CD4-positive, alpha-beta T cell (primary cell): ENCODE data around the gene MEI1. TPM values are rescaled to one million over a fixed set of nuclear protein-coding genes. Genes with fewer than 3 reads are reported as not detected.

Source experiments
- ATAC-seq: fragments of 200-7000 bp; cut with Tn5 transposase; one replicate; pipeline ENCODE4 v1.10.0; 2022; ENCODE audit warnings: mild to moderate bottlenecking; ENCODE audit not compliant: poor library complexity
- CTCF ChIA-PET: fragments of 350-600 bp; sonication (Branson Sonifier 250); formaldehyde crosslinking; loops from one replicate; lab custom pipeline; 2021; ENCODE audit warnings: antibody characterized with exemption, inconsistent platforms; lab: Charles Lee
- POLR2A ChIA-PET: fragments of 350-600 bp; sonication (Branson Sonifier 250); formaldehyde crosslinking; loops from one replicate; lab custom pipeline; 2021; ENCODE audit warnings: antibody characterized with exemption, inconsistent platforms; lab: Charles Lee
- DNase-seq, 14 experiments: peaks; one replicate each; pipeline ENCODE4 v3.0.0-alpha.2; 2013 to 2020; ENCODE audit warnings: mixed read lengths in 2 of 14
- H3K27ac ChIP-seq, 2 donors: one replicate each; pipeline versions ENCODE4 v1.5.1 to v1.7.0; 2013; ENCODE audit warnings: low read length in 2 of 2, low read depth in 1 of 2, mild to moderate bottlenecking in 1 of 2
- H3K27me3 ChIP-seq, 2 experiments: 1 replicate in 1 of 2; 2 replicates in 1 of 2; pipeline versions ENCODE4 v1.6.1 to v1.7.0; 2013; ENCODE audit warnings: low read length in 2 of 2, control low read depth in 1 of 2, mild to moderate bottlenecking in 1 of 2, moderate library complexity in 1 of 2; ENCODE audit not compliant: insufficient read depth in 2 of 2, control insufficient read depth in 1 of 2
- H3K36me3 ChIP-seq: one replicate; pipeline ENCODE4 v1.6.1; 2013; ENCODE audit warnings: low read length, control low read depth; ENCODE audit not compliant: insufficient read depth
- H3K4me1 ChIP-seq: one replicate; pipeline ENCODE4 v1.6.1; 2013; ENCODE audit warnings: low read length, control low read depth; ENCODE audit not compliant: insufficient read depth
- H3K4me3 ChIP-seq: one replicate; pipeline ENCODE4 v1.5.1; 2013; ENCODE audit warnings: mild to moderate bottlenecking, low read length, moderate library complexity
- H3K9me3 ChIP-seq, 2 experiments: 1 replicate in 1 of 2; 2 replicates in 1 of 2; pipeline versions ENCODE4 v1.6.1 to v1.7.0; 2013; ENCODE audit warnings: low read length in 2 of 2, mild to moderate bottlenecking in 2 of 2, control low read depth in 1 of 2, moderate library complexity in 1 of 2; ENCODE audit not compliant: control insufficient read depth in 1 of 2, insufficient read depth in 1 of 2
- H3K27ac Mint-ChIP-seq: one replicate; pipeline ENCODE4 v1.8.0; 2020; ENCODE audit warnings: mixed read lengths
- H3K27me3 Mint-ChIP-seq: one replicate; pipeline ENCODE4 v1.8.0; 2021; ENCODE audit warnings: mixed read lengths
- H3K36me3 Mint-ChIP-seq: one replicate; pipeline ENCODE4 v1.8.0; 2021; ENCODE audit warnings: low read depth, mixed read lengths
- H3K4me1 Mint-ChIP-seq: one replicate; pipeline ENCODE4 v1.8.0; 2021; ENCODE audit warnings: low read depth, mixed read lengths
- H3K4me3 Mint-ChIP-seq: one replicate; pipeline ENCODE4 v1.8.0; 2020; ENCODE audit warnings: mild to moderate bottlenecking, mixed read lengths
- H3K9me3 Mint-ChIP-seq: one replicate; pipeline ENCODE4 v1.8.0; 2020; ENCODE audit warnings: mixed read lengths
- intact Hi-C, 2 experiments: fragments of 100-400 bp; cut with DNase I in 1 of 2; cut with micrococcal nuclease in 1 of 2; formaldehyde crosslinking; loops; one replicate each; pipeline versions ENCODE4 v1.15.1 to v1.9.0; 2023 to 2025; cut with DNase I, micrococcal nuclease
- total RNA-seq, 174 experiments: library from RNA in 2 of 174; stranded (reverse) in 2 of 174; gene quantifications; one replicate each; pipeline ENCODE4 v1.2.3 and lab custom pipeline; 2021 to 2026
- TF ChIP-seq, protein P1 (sequence below): fragments of 200-600 bp; IDR thresholded peaks from one replicate; pipeline ENCODE4 v1.8.0; 2022; ENCODE audit warnings: antibody characterized with exemption, mild to moderate bottlenecking

Gene MEI1
- total RNA-seq, 2 experiments from 2014 or later, result 64.4 to 81.0 TPM

GRCh38 chr22:41816871-41817270 is 117.6 kb downstream of the MEI1 start:
- Histone ChIP-seq H3K27ac (no peak overlapping the region), H3K4me3 (no peak overlapping the region), H3K27me3 (no peaks in the 10 kb centered on the region), H3K4me1 (no peaks in the 10 kb centered on the region), H3K36me3 (peaks cover 53% of the 10 kb centered on the region), H3K9me3 (no peaks in the 10 kb centered on the region)
- H3K36me3 Mint-ChIP-seq, result peaks cover 55% of the 10 kb centered on the region
- intact Hi-C loops, result no loop called here
- H3K4me3 Mint-ChIP-seq, result no peak overlapping the region
- ChIA-PET CTCF (no interaction called here), POLR2A (no interaction called here)
- H3K27ac Mint-ChIP-seq, result no peak overlapping the region
- peaks cover 5% of the 10 kb centered on the region for H3K4me1 Mint-ChIP-seq
- no peaks in the 10 kb centered on the region for H3K9me3 Mint-ChIP-seq
- no peaks in the 10 kb centered on the region for H3K27me3 Mint-ChIP-seq
- DNase-seq, result no peak
- TF ChIP-seq, protein P1, sequence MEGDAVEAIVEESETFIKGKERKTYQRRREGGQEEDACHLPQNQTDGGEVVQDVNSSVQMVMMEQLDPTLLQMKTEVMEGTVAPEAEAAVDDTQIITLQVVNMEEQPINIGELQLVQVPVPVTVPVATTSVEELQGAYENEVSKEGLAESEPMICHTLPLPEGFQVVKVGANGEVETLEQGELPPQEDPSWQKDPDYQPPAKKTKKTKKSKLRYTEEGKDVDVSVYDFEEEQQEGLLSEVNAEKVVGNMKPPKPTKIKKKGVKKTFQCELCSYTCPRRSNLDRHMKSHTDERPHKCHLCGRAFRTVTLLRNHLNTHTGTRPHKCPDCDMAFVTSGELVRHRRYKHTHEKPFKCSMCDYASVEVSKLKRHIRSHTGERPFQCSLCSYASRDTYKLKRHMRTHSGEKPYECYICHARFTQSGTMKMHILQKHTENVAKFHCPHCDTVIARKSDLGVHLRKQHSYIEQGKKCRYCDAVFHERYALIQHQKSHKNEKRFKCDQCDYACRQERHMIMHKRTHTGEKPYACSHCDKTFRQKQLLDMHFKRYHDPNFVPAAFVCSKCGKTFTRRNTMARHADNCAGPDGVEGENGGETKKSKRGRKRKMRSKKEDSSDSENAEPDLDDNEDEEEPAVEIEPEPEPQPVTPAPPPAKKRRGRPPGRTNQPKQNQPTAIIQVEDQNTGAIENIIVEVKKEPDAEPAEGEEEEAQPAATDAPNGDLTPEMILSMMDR, result no peak
- no peak for ATAC-seq

GRCh38 chr22:41818011-41818410 is 118.7 kb downstream of the MEI1 start:
- ATAC-seq (no peak), DNase-seq (no peak)
- H3K27ac Mint-ChIP-seq, result no peak overlapping the region
- no peaks in the 10 kb centered on the region for H3K27me3 Mint-ChIP-seq
- no peaks in the 10 kb centered on the region for H3K9me3 Mint-ChIP-seq
- peaks cover 5% of the 10 kb centered on the region for H3K4me1 ChIP-seq
- CTCF ChIA-PET, result no interaction called here
- no peaks in the 10 kb centered on the region for H3K27me3 ChIP-seq
- H3K36me3 ChIP-seq, result peaks cover 48% of the 10 kb centered on the region
- POLR2A ChIA-PET, result no interaction called here
- no peak overlapping the region for H3K4me3 Mint-ChIP-seq
- no peak overlapping the region for H3K27ac ChIP-seq
- no peak overlapping the region for H3K4me3 ChIP-seq
- H3K36me3 Mint-ChIP-seq, result peaks cover 59% of the 10 kb centered on the region
- H3K9me3 ChIP-seq, result no peaks in the 10 kb centered on the region
- intact Hi-C loops, result no loop called here
- peaks cover 17% of the 10 kb centered on the region for H3K4me1 Mint-ChIP-seq
- TF ChIP-seq, protein P1, result no peak

DNA sequence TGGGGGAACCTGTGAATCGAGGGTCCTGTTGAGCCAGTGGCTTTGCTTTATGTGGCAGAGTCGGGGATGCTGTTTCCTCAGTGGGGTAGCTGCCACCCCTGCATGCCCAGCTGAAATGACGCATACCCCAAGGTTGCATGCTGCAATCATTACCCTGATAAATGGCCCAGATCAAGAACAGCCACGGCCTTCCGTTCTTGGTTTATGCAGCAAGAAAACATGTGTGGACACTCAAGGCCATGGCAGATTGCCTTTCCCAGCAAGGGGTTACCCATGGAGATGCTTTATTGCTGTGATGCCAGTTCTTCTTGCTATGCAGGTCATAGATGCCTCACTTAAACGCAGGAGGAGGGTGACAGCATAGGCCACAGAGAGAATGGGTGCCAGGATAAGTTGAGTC is 119.3 kb downstream of the MEI1 start:
- DNase-seq, result no peak
- ChIA-PET CTCF (no interaction called here), POLR2A (no interaction called here)
- intact Hi-C loops, result no loop called here
- Mint-ChIP-seq H3K4me1 (peaks cover 18% of the 10 kb centered on the region), H3K27ac (no peak overlapping the region), H3K9me3 (no peaks in the 10 kb centered on the region), H3K36me3 (peaks cover 58% of the 10 kb centered on the region), H3K4me3 (no peak overlapping the region), H3K27me3 (no peaks in the 10 kb centered on the region)
- H3K9me3 ChIP-seq, result no peaks in the 10 kb centered on the region
- H3K4me3 ChIP-seq, result no peak overlapping the region
- no peak for ATAC-seq
- no peak overlapping the region for H3K27ac ChIP-seq
- H3K4me1 ChIP-seq, result peaks cover 5% of the 10 kb centered on the region
- peaks cover 44% of the 10 kb centered on the region for H3K36me3 ChIP-seq
- TF ChIP-seq, protein P1, result no peak
- H3K27me3 ChIP-seq, result no peaks in the 10 kb centered on the region
